ENCODE measurements around the gene PYY. TPM values are rescaled to one million over a fixed set of nuclear protein-coding genes. Genes with fewer than 3 reads are reported as not detected.

The PYY gene
- total RNA-seq, 1 experiment from 2014 or later: not detected

DNA sequence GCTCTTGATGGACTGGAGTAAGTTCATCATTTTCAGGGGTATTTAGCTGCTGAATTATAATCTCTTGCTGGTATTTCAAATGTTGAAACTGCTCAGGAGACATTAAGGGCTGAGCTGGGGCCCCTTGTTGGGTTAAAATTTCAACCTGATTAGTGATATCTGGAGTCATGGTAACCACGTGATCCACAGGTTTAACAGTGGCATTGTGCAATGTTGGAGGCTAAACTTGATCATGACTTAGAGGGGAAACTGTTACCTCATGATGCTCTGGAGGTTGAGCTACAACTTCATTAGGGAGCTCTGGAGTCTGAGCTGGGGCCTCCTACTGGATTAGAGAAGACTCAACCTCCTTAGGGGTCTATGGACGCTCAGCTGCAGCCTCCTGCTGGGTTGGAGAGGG, 29.2 kb downstream of the PYY start:
- intact Hi-C loops (cut with micrococcal nuclease): no loop called here
- Histone ChIP-seq H3F3A (ENCODE audit: low read length, unreplicated experiment) (no peaks in the 10 kb centered on the region), H3K4me3 (ENCODE audit: low read length) (no peak overlapping the region), H3K27me3 (ENCODE audit: low read length) (peaks cover 7% of the 10 kb centered on the region; the same call in 1 of the 2 replicates), H3K4me2 (ENCODE audit: low read length) (no peak overlapping the region), H3K27ac (ENCODE audit: low read length) (no peak overlapping the region), H4K20me1 (ENCODE audit: low read length) (no peaks in the 10 kb centered on the region), H3K9me2 (replicated peaks; ENCODE audit: low read length) (no peaks in the 10 kb centered on the region), H3K36me3 (ENCODE audit: low read depth, low read length) (no peaks in the 10 kb centered on the region), H2AFZ (ENCODE audit: low read length) (no peak overlapping the region), H3K79me2 (ENCODE audit: low read length) (no peaks in the 10 kb centered on the region), H3K9ac (ENCODE audit: low read length) (no peak overlapping the region), H3K9me3 (ENCODE audit: low read length) (no peaks in the 10 kb centered on the region), H3K4me1 (ENCODE audit: insufficient read depth, low read length) (peaks cover 11% of the 10 kb centered on the region)
- BruUV-seq (replicated peaks): no TSS peak
- no peak for TF ChIP-seq EZH2 (IDR thresholded peaks at IDR 0.05; ENCODE audit: low read length, unreplicated experiment)
- TF ChIP-seq, protein P1, sequence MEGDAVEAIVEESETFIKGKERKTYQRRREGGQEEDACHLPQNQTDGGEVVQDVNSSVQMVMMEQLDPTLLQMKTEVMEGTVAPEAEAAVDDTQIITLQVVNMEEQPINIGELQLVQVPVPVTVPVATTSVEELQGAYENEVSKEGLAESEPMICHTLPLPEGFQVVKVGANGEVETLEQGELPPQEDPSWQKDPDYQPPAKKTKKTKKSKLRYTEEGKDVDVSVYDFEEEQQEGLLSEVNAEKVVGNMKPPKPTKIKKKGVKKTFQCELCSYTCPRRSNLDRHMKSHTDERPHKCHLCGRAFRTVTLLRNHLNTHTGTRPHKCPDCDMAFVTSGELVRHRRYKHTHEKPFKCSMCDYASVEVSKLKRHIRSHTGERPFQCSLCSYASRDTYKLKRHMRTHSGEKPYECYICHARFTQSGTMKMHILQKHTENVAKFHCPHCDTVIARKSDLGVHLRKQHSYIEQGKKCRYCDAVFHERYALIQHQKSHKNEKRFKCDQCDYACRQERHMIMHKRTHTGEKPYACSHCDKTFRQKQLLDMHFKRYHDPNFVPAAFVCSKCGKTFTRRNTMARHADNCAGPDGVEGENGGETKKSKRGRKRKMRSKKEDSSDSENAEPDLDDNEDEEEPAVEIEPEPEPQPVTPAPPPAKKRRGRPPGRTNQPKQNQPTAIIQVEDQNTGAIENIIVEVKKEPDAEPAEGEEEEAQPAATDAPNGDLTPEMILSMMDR (conservative IDR thresholded peaks at IDR 0.05; ENCODE audit: low read depth, low read length): no peak
- TF ChIP-seq EZH2phosphoT487 (IDR thresholded peaks at IDR 0.05; ENCODE audit: borderline replicate concordance, low read length): no peak
- DNase-seq (no peak), ATAC-seq (no peak)
- CTCF ChIA-PET: no interaction called here
- POLR2A ChIA-PET (ENCODE audit: unreplicated experiment): no interaction called here

DNA sequence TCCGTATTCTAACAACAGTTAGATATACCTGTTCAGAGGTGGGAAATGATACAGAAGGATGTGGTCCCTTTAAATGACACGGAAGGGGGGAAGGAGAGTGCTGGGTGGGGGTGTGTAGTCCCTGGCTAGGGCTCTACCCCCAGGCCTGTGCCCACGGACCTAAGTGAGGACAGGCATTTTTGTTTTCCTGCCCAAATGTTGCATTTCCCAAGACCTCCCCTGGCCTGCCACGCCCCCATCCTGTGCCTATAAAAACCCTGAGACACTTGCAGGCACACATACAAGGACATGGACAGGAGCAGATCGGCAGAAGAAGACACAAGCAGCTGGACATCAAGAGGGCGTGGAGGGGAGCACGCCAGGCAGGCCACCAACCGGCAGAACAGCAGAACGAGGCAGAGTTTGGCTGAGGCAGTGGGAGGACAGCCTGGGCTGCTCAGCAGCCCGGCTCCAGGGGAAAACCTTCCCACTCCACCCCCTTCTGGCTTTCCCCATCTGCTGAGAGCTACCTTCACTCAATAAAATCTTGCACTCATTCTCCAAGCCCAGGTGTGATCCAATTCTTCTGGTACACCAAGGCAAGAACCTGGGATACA, 33.1 kb downstream of the PYY start:
- no peaks in the 10 kb centered on the region for H3K79me2 ChIP-seq (ENCODE audit: low read length)
- no peaks in the 10 kb centered on the region for H3F3A ChIP-seq (ENCODE audit: low read length, unreplicated experiment)
- H4K20me1 ChIP-seq (ENCODE audit: low read length): no peaks in the 10 kb centered on the region
- H3K4me1 ChIP-seq (ENCODE audit: insufficient read depth, low read length): no peaks in the 10 kb centered on the region
- no peaks in the 10 kb centered on the region for H3K36me3 ChIP-seq (ENCODE audit: low read depth, low read length)
- H3K9ac ChIP-seq (ENCODE audit: low read length): no peak overlapping the region
- TF ChIP-seq EZH2phosphoT487 (IDR thresholded peaks at IDR 0.05; ENCODE audit: borderline replicate concordance, low read length): no peak
- TF ChIP-seq, protein P1 (conservative IDR thresholded peaks at IDR 0.05; ENCODE audit: low read depth, low read length): no peak
- TF ChIP-seq EZH2 (IDR thresholded peaks at IDR 0.05; ENCODE audit: low read length, unreplicated experiment): no peak
- H3K4me3 ChIP-seq (ENCODE audit: low read length): no peak overlapping the region
- no peaks in the 10 kb centered on the region for H3K9me2 ChIP-seq (replicated peaks; ENCODE audit: low read length)
- BruUV-seq (replicated peaks): no TSS peak
- no peak for DNase-seq
- POLR2A ChIA-PET (ENCODE audit: unreplicated experiment): no interaction called here
- intact Hi-C loops (cut with micrococcal nuclease): no loop called here
- H3K27me3 ChIP-seq (ENCODE audit: low read length): 0 out of 2 replicates have a peak, but pooled peaks cover under 1% of the 10 kb centered on the region
- H3K4me2 ChIP-seq (ENCODE audit: low read length): no peak overlapping the region
- H2AFZ ChIP-seq (ENCODE audit: low read length): no peak overlapping the region
- H3K27ac ChIP-seq (ENCODE audit: low read length): no peak overlapping the region
- CTCF ChIA-PET: no interaction called here
- no peak for ATAC-seq
- no peaks in the 10 kb centered on the region for H3K9me3 ChIP-seq (ENCODE audit: low read length)

DNA sequence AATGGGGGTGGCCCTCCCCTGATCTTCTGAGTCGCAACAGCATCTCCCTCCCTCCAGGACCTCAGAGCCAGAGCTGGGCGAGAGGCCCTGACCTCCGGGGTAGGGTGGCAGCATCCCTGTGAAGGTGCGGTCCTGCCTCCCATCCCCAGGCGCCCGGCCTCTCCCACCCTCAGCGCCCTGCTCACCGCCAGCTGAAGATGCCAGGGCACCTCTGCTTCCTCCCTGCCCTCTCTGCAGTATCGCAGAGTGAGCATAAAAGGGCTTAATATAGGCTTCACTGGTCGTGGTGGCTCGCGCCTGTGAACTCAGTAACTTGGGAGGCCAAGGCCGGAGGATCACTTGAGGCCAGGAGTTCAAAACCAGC, 35.7 kb downstream of the PYY start:
- H3F3A ChIP-seq (ENCODE audit: low read length, unreplicated experiment): no peaks in the 10 kb centered on the region
- DNase-seq (no peak), ATAC-seq (no peak)
- H3K36me3 ChIP-seq (ENCODE audit: low read depth, low read length): no peaks in the 10 kb centered on the region
- H3K27ac ChIP-seq (ENCODE audit: low read length): no peak overlapping the region
- no peaks in the 10 kb centered on the region for H3K9me2 ChIP-seq (replicated peaks; ENCODE audit: low read length)
- H3K9ac ChIP-seq (ENCODE audit: low read length): no peak overlapping the region
- H4K20me1 ChIP-seq (ENCODE audit: low read length): no peaks in the 10 kb centered on the region
- H2AFZ ChIP-seq (ENCODE audit: low read length): no peak overlapping the region
- H3K4me2 ChIP-seq (ENCODE audit: low read length): no peak overlapping the region
- no peaks in the 10 kb centered on the region for H3K9me3 ChIP-seq (ENCODE audit: low read length)
- H3K27me3 ChIP-seq (ENCODE audit: low read length): peaks cover 20% of the 10 kb centered on the region; the same call in 1 of the 2 replicates
- no peaks in the 10 kb centered on the region for H3K79me2 ChIP-seq (ENCODE audit: low read length)
- intact Hi-C loops (cut with micrococcal nuclease): no loop called here
- no TSS peak for BruUV-seq (replicated peaks)
- ChIA-PET POLR2A (ENCODE audit: unreplicated experiment) (interaction anchor here (0.6 kb wide), 1 partner anchor 515 kb away, joined by 3 read pairs; no protein-coding TSS in a partner anchor), CTCF (no interaction called here)
- no peaks in the 10 kb centered on the region for H3K4me1 ChIP-seq (ENCODE audit: insufficient read depth, low read length)
- H3K4me3 ChIP-seq (ENCODE audit: low read length): no peak overlapping the region
- TF ChIP-seq, protein P1 (conservative IDR thresholded peaks at IDR 0.05; ENCODE audit: low read depth, low read length): no peak
- TF ChIP-seq EZH2 (IDR thresholded peaks at IDR 0.05; ENCODE audit: low read length, unreplicated experiment): no peak
- TF ChIP-seq EZH2phosphoT487 (IDR thresholded peaks at IDR 0.05; ENCODE audit: borderline replicate concordance, low read length): no peak
